KMS-11 (cell line): Measurements from ENCODE around the gene TMEM151A.
A peak's percentile ranks its signal among the peaks of the same experiment; 100 is the strongest.

Source experiments
- H2AFZ ChIP-seq: fragments of 200-600 bp; sonication (generic); 2 replicates; pipeline ENCODE4 v1.6.1; 2016; ENCODE audit warnings: antibody characterized with exemption, mixed run types, low read depth
- H3K27ac ChIP-seq: fragments of 200-600 bp; sonication (generic); 2 replicates; pipeline ENCODE4 v1.6.1; 2016; ENCODE audit warnings: mild to moderate bottlenecking, mixed run types
- H3K27me3 ChIP-seq: fragments of 200-600 bp; sonication (generic); 2 replicates; pipeline ENCODE4 v1.6.1; 2017; ENCODE audit warnings: mild to moderate bottlenecking, low read depth, mixed run types, moderate library complexity; ENCODE audit not compliant: insufficient read depth
- H3K36me3 ChIP-seq: fragments of 200-600 bp; sonication (generic); 2 replicates; pipeline ENCODE4 v1.6.1; 2017; ENCODE audit warnings: mild to moderate bottlenecking, mixed run types; ENCODE audit not compliant: insufficient read depth
- H3K4me1 ChIP-seq: fragments of 200-600 bp; sonication (generic); 2 replicates; pipeline ENCODE4 v1.6.1; 2016; ENCODE audit warnings: mild to moderate bottlenecking, low read depth, mixed run types; ENCODE audit not compliant: poor library complexity, severe bottlenecking
- H3K4me2 ChIP-seq: fragments of 200-600 bp; sonication (generic); 2 replicates; pipeline ENCODE4 v1.7.0; 2016; ENCODE audit warnings: mild to moderate bottlenecking, mixed run types
- H3K4me3 ChIP-seq: fragments of 200-600 bp; sonication (generic); IDR thresholded peaks from 2 replicates; pipeline ENCODE4 v1.6.1; 2017; ENCODE audit warnings: low read depth, low read length, mixed read lengths; ENCODE audit not compliant: insufficient read depth
- H3K79me2 ChIP-seq: fragments of 200-600 bp; sonication (generic); 2 replicates; pipeline ENCODE4 v1.6.1; 2016; ENCODE audit warnings: low read depth, mixed run types; ENCODE audit not compliant: insufficient read depth
- H3K9ac ChIP-seq: fragments of 200-600 bp; sonication (generic); 2 replicates; pipeline ENCODE4 v1.6.1; 2016; ENCODE audit warnings: mild to moderate bottlenecking, mixed run types
- H4K20me1 ChIP-seq: fragments of 200-600 bp; sonication (generic); 2 replicates; pipeline ENCODE4 v1.6.1; 2016; ENCODE audit warnings: mild to moderate bottlenecking, mixed run types; ENCODE audit not compliant: insufficient read depth
- CTCF ChIP-seq: fragments of 200-600 bp; sonication (generic); conservative IDR thresholded peaks from 2 replicates; pipeline ENCODE4 v1.6.1; 2017; ENCODE audit warnings: low read depth, mild to moderate bottlenecking, antibody characterized with exemption, low read length, moderate library complexity, mixed read lengths

Gene TMEM151A

GRCh38 chr11:66259225-66259624 lies 32.5 kb upstream of the TMEM151A start:
- Histone ChIP-seq H3K36me3 (no peaks in the 10 kb centered on the region), H3K4me3 (no peak overlapping the region), H3K9ac (no peak overlapping the region), H3K4me2 (peak overlapping the region; percentile 99), H3K4me1 (peaks cover 15% of the 10 kb centered on the region), H2AFZ (no peak overlapping the region), H3K27me3 (no peaks in the 10 kb centered on the region), H3K27ac (no peak overlapping the region), H3K79me2 (peaks cover 9% of the 10 kb centered on the region; the same call in 1 of the 2 replicates), H4K20me1 (no peaks in the 10 kb centered on the region)
- TF ChIP-seq CTCF, result no peak

- H2AFZ ChIP-seq, result no peak overlapping the region
- H3K27me3 ChIP-seq, result no peaks in the 10 kb centered on the region
- H3K79me2 ChIP-seq, result peaks cover 9% of the 10 kb centered on the region; the same call in 1 of the 2 replicates
- no peak for TF ChIP-seq CTCF
- no peak overlapping the region for H3K9ac ChIP-seq
- no peaks in the 10 kb centered on the region for H3K36me3 ChIP-seq
- H3K4me2 ChIP-seq, result no peak overlapping the region
- H3K4me1 ChIP-seq, result peaks cover 15% of the 10 kb centered on the region
- no peak overlapping the region for H3K4me3 ChIP-seq
- H4K20me1 ChIP-seq, result no peaks in the 10 kb centered on the region
- H3K27ac ChIP-seq, result no peak overlapping the region
These were observed 31.7 kb upstream of the TMEM151A start for GRCh38 chr11:66259956-66260355.

DNA sequence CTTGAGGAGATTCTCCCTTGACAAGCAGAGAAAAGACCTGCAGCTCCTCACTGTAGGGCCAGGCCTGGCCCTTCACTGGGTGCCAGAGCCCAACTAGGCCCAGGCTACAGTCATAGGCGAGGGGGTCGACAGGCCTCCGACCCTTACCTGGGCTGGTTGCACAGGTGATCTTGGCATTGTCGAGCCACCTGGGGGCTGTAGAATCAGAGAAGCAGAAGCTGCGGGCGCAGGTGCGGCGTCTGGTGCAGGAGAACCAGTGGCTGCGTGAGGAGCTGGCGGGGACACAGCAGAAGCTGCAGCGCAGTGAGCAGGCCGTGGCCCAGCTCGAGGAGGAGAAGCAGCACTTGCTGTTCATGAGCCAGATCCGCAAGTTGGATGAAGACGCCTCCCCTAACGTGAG lies 30.1 kb upstream of the TMEM151A start:
- Histone ChIP-seq H3K9ac (no peak overlapping the region), H3K4me2 (no peak overlapping the region), H3K27ac (no peak overlapping the region), H3K79me2 (peaks cover 9% of the 10 kb centered on the region; the same call in 1 of the 2 replicates), H2AFZ (no peak overlapping the region), H3K36me3 (no peaks in the 10 kb centered on the region), H3K4me1 (peaks cover 8% of the 10 kb centered on the region), H3K4me3 (no peak overlapping the region), H4K20me1 (no peaks in the 10 kb centered on the region), H3K27me3 (no peaks in the 10 kb centered on the region)
- no peak for TF ChIP-seq CTCF

DNA sequence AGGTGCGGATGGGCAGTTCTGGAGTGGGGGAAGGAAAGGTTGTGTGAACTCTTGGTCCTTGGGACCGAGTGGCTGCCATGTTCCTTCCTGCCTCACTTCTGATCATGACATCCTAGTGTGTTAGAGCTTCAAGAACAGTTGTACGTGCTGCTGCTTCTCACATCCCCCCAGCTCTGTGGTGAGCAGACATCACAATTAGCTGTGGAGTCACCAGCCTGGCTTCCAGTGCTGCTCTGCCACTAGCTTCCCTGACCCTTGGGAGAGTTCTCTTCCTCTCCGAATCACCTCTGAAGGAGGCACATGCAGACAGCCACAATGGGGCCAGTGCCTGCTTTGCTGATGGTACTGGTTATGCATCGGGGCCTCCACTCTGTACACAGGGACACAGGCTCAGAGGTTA lies 29.5 kb upstream of the TMEM151A start:
- Histone ChIP-seq H3K4me1 (peaks cover 8% of the 10 kb centered on the region), H3K4me2 (no peak overlapping the region), H3K27ac (no peak overlapping the region), H3K9ac (no peak overlapping the region), H3K79me2 (peaks cover 9% of the 10 kb centered on the region; the same call in 1 of the 2 replicates), H3K27me3 (no peaks in the 10 kb centered on the region), H2AFZ (no peak overlapping the region), H3K36me3 (no peaks in the 10 kb centered on the region), H4K20me1 (no peaks in the 10 kb centered on the region), H3K4me3 (no peak overlapping the region)
- TF ChIP-seq CTCF, result no peak

GRCh38 chr11:66262696-66263095 lies 29.0 kb upstream of the TMEM151A start:
- Histone ChIP-seq H3K4me1 (peaks cover 9% of the 10 kb centered on the region), H3K9ac (no peak overlapping the region), H3K36me3 (no peaks in the 10 kb centered on the region), H2AFZ (no peak overlapping the region), H3K27me3 (no peaks in the 10 kb centered on the region), H4K20me1 (no peaks in the 10 kb centered on the region), H3K4me2 (no peak overlapping the region), H3K79me2 (peaks cover 9% of the 10 kb centered on the region; the same call in 1 of the 2 replicates), H3K27ac (no peak overlapping the region), H3K4me3 (no peak overlapping the region)
- no peak for TF ChIP-seq CTCF
